GM21723 (cell line): ENCODE measurements around the gene RAB30.
"Not testable (repeated sequence)": the region's sequence is repeated elsewhere in the genome, so short reads cannot be mapped to it uniquely, and the experiment has no call there.

Experiments used
- ATAC-seq: cut with Tn5 transposase; IDR thresholded peaks from one replicate; pipeline ENCODE4 v1.9.1; 2021; ENCODE audit warnings: mild to moderate bottlenecking, moderate library complexity; ENCODE audit not compliant: unreplicated experiment

Gene RAB30

DNA sequence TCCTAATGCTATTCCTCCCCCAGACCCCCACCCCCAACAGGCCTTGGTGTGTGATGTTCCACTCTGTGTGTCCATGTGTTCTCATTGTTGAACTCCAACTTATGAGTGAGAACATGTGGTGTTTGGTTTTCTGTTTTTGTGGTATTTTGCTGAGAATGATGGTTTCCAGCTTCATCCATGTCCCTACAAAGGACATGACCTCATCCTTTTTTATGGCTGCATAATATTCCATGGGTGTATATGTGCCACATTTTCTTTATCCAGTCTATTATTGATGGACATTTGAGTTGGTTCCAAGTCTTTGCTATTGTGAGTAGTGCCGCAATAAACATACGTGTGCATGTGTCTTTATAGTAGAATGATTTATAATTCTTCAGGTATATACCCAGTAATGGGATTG lies 121.2 kb downstream of the RAB30 start:
- ATAC-seq = not testable (repeated sequence)

DNA sequence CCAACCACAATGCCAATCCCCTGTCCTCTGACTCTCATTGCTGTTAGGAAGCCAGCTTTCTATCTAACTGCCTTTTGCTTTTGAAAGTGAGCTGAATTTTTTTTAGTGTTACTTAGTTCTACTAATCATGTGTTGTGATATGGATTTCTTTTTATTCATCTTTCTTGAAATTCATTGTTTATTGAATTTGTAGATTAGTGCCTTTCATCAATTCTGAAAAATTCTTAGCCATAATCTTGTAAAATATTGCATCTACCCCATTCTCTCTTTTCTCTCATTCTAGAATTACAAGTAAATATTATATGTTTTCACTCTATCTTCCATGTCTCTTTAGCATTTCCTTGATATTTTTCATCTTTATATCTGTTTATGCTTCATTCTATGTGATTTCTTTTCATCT lies 122.3 kb downstream of the RAB30 start:
- no peak for ATAC-seq

GRCh38 chr11:82945682-82946081 lies 126.0 kb downstream of the RAB30 start:
- no peak for ATAC-seq

- ATAC-seq = not testable (repeated sequence)
Measured at GRCh38 chr11:82945041-82945440, 126.7 kb downstream of the RAB30 start.

DNA sequence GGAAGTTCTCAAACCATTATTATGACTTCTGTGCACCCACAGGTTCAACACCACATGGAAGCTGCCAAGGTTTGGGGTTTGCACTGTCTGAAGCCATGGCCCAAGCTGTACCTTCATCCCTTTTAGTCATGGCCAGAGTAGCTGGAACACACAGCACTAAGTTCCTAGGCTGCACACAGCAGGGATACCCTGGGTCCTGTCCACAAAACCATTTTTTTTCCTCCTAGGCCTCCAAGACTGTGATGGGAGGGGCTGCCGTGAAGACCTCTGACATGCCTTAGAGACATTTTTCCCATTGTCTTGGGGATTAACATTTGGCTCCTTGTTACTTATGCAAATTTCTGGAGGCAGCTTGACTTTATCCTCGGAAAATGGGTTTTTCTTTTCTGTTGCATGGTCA lies 127.5 kb downstream of the RAB30 start:
- ATAC-seq = no peak

DNA sequence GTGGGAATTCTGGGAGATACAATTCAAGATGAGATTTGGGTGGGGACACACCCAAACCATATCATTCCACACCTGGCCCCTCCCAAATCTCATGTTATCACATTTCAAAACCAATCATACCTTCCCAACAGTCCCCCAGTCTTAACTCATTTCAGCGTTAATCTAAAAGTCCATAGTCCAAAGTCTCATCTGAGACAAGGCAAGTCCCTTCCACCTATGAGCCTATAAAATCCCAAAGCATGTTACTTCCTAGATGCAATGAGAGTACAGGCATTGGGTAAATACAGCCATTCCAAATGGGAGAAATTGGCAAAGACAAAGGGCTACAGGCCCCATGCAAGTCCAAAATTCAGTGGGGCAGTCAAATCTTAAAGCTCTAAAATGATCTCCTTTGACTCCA lies 128.3 kb downstream of the RAB30 start:
- ATAC-seq = not testable (repeated sequence)

GRCh38 chr11:82942376-82942775 lies 129.3 kb downstream of the RAB30 start:
- ATAC-seq = no peak

DNA sequence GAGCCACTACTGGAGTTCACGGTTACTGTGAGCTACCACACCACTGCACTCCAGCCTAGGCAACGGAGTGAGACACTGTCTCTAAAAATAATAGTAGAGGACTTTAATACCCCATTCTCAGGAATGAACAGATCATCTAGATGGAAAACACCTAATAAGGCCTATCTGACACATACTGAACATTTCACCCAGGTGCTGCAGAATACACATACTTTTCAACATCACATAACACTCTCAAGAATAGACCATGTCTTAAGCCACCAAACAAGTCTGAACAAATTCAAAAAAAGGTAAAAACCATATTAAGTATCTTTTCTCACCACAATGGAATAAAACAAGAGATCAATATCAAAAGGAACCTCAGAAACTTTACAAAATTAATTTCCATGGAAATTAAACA lies 132.2 kb downstream of the RAB30 start:
- ATAC-seq = no peak

- no peak for ATAC-seq
Measured at GRCh38 chr11:82937554-82937953, 134.1 kb downstream of the RAB30 start.

- ATAC-seq = no peak
Measured at GRCh38 chr11:82936261-82936660, 135.4 kb downstream of the RAB30 start.

- ATAC-seq = no peak
Measured at GRCh38 chr11:82932564-82932963, 139.1 kb downstream of the RAB30 start.

GRCh38 chr11:82930734-82931133 lies 141.0 kb downstream of the RAB30 start:
- peak; percentile 5 for ATAC-seq

- peak; percentile 68 for ATAC-seq
Measured at GRCh38 chr11:82930229-82930628, 141.5 kb downstream of the RAB30 start.

GRCh38 chr11:82929121-82929520 lies 142.6 kb downstream of the RAB30 start:
- ATAC-seq = no peak

DNA sequence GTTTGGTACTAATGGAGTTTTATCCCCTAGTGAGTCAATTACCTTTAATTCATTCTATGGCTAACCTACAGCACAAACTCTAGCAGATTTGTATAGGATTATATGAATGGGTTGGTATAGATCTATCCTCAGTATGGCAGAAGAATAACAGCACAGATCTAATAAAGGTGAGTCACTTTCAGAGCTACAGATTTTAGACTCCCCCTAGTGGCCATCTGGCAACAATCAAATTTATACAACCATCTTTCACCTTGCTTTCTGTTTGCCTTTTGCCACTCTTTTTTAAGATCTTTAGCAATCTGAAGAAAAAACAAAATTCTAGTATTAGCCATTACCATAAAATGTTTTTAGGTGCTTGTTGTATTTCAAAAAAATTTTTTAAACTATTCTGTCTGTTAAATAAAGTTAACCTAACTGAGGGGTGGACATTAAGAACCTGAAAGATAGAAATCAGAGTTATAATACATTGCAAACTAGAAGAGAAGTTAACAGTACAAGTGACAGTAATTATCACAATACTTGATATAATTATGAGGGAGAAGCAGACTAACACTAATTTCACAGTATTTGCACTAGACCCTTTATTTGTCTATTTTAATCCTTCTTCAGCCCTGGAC lies 144.3 kb downstream of the RAB30 start:
- ATAC-seq = peak; percentile 70

GRCh38 chr11:82924522-82925224 lies 147.0 kb downstream of the RAB30 start:
- no peak for ATAC-seq
